GM19395 (cell line): Measurements from ENCODE around the gene CXCR5.

ENCODE experiments used
- ATAC-seq: cut with Tn5 transposase; IDR thresholded peaks from one replicate; pipeline ENCODE4 v1.9.1; 2021; ENCODE audit warnings: mild to moderate bottlenecking, moderate library complexity; ENCODE audit not compliant: unreplicated experiment

CXCR5 gene

DNA sequence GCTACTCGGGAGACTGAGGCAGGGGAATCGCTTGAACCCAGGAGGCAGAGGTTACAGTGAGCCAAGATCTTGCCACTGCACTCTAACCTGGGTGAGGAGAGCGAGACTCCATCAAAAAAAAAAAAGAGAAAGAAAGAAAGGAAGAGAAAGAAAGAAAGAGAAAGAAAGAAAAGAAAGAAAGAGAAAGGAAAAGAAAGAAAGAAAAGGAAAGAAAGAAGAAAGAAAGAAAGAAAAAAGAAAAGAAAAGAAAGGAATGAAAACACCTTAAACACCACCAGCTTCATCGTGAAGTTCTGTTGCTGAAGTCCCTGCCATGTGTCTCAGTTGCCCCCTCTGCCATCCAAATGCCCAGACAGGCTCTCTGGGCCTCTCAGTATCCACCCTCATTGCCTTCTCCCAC is 9.9 kb upstream of the CXCR5 start:
- no peak for ATAC-seq

- ATAC-seq = no peak
These were observed 7.4 kb upstream of the CXCR5 start for GRCh38 chr11:118876286-118876685.

- ATAC-seq = no peak
These were observed 6.1 kb upstream of the CXCR5 start for GRCh38 chr11:118877487-118878162.

- no peak for ATAC-seq
These were observed 5.5 kb upstream of the CXCR5 start for GRCh38 chr11:118878163-118878563.

DNA sequence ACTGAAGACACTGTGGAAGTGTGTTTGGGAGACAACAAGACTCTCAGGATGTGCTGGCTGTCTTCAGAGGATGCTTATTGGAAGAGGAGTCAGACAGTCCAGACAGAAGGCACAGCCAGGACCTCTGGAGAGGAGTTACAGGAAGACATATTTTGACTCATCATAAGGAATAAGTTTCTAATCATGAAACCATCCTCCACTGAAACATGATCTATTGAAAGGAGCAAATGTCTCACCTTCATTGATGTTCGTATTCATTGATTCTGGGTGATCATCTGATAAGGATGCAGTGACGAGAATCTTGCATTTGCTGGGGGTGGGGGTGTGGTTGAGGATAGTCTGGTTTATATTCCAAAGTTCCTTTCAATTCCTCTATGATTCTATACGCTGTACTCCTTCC is 2.5 kb upstream of the CXCR5 start:
- ATAC-seq = no peak

DNA sequence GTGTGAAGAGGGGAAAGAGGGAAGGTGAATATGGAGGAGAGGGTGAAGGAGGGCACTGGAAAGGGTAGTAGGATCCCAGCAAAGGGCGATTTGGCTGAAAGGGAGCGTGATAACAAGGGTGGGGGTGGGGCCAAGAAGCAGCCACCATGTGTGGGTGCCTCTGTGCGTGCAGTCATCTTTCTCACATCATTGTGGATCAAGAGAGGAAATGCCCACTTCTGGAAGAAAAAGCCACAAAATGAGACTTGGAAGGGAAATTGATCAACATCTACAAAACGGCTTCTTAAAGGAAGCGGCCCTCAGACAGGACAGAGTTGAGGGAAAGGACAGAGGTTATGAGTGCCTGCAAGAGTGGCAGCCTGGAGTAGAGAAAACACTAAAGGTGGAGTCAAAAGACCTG is 1.2 kb upstream of the CXCR5 start:
- no peak for ATAC-seq

DNA sequence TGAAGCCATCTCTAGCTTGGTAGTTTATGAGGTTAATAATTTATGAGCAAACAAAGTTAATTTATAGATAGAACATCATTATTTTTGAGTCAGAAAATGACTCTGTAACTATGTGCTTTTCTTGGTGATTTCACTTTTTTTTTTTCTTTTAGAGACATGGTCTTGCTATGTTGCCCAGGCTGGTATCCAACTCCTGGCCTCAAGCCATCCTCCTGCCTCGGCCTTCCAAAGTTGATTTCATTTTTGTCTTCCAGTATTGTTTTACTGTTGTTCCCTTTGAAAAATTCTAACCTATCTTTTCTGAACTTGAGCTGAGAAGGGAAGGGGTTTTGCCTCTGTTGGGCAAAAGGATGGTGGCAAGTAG is 706 bp upstream of the CXCR5 start:
- ATAC-seq = no peak

DNA sequence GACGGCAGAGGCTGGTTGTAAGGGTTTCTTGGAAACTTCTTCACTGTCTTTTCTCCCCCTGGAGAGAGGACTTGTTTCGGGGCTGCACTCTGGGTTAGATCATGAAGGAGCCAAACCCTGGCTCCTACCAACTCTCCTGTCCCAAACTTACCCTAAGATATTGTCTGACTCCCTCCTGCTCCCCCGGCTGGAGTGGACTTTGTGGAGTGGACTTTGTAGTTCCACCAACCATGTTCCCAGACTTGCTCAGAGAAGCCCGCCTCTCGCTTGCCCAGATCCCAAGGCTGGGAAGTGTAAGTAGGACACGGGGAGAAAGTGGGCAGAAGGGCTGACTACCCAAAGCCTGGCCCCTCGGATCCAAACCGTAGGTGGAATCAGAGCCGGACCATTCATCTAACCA is 1.2 kb downstream of the CXCR5 start:
- ATAC-seq = no peak

DNA sequence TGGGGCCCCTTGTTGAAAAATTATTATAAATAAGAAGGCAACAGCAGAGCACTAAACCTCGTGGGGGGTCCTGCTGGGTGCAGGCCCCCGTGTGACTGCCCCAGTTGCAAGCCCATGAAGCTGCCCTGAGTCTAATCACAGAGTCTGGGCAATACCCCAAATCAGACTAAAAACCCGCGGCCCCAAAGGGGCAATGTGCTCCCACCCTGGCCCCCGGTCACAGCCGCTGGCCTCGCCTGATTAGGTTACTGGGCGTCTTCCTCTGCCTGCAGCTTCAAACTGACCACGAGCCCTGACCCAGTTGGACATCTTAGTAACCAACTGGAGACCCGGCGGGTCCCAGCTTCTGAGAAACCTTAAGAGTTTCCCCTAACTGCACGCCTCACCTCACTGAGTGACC is 1.6 kb downstream of the CXCR5 start:
- ATAC-seq = no peak

DNA sequence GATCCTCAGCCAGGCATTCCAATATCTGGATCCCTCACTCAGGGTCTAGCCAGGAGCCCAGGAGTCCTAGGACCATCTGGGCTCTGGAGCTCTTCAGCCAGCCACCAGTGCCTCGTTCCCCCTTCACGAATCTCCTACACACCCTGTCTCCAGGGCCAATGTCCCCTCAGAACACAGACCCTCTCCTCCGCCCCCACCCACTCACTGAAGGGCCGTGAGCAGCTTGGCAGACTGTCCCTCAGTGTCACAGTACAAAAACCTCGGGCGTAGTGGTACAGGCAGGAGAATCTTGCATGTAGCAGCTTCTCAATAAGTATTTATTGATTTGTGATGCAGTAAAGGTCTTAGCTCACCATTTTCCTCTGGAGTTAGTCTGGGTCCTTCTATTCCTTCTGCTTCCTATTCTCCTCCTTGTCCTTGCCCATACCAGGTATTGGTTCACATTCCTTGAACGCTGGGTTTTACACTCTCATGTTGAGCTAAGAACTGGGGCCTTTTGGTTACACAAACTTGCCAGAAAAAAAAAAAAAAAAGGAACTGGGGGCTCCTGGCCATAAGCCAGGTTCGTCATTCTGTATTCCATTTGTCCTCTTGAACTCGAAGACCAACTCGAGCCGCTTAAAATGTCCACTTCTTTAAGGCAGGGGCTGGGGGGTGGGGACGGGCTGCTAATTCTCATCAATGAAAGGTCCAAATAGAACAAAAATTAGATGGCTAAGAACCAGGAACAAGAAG is 2.3 kb downstream of the CXCR5 start:
- no peak for ATAC-seq

DNA sequence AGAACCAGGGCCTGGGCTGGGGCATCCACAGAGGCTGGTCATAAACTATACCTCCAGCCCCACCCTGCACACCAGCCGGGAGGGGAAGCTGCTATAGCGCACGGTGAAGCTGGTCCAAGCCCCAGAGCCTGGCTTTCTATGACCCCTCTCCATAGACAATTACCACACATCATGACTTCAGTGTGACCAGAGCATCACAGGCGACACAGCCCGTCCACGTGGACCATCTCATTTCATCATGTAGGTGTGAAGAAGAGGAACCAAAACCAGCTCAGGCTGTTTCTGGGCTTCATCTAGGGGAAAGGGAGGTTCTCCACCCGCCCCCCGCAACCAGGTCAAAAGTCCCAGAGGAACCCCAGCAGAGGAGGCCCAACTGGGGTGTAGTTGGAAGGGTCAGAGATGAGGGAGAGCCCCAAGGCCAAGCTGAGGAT is 3.0 kb downstream of the CXCR5 start:
- ATAC-seq = no peak

GRCh38 chr11:118887206-118887605 is 3.5 kb downstream of the CXCR5 start:
- ATAC-seq = no peak

DNA sequence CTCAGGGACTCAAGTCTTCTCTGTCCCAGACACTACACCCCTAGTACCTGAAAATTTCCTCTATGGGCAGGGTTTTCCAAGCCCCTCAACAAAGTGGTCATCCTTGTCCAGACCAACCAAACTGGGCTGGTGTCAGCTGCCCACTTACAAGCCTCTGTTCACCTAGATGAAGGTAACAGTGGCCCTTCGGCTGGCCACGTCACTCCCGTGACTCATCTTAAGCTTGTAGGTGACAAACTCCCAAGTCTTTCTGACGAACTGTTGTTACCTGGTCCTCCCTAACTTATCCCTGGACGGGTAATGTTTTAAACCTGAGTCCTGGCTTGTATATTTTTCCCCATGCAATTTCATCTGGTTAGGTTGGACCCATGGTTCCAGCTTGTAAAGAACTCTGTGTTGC is 4.7 kb downstream of the CXCR5 start:
- no peak for ATAC-seq

DNA sequence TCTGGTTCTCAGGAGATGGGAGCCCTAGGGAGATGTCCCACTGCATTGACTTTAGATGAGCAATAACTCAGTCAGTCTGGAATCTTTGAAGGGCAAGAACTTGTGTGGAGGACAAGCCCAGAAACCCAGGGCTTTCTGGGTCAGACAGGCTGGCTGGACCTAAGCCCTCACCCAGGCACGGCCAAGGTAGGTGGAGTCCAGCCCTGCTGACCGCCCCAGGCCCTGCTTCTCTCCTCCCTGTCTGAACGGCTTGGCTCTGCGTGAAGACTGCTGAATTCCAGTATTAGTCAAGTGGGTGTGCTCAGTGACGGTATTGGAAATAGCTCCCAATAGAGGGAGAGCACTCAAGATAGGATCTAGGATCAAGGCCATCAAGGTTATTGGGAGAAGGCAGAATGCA is 6.1 kb downstream of the CXCR5 start:
- ATAC-seq = no peak

DNA sequence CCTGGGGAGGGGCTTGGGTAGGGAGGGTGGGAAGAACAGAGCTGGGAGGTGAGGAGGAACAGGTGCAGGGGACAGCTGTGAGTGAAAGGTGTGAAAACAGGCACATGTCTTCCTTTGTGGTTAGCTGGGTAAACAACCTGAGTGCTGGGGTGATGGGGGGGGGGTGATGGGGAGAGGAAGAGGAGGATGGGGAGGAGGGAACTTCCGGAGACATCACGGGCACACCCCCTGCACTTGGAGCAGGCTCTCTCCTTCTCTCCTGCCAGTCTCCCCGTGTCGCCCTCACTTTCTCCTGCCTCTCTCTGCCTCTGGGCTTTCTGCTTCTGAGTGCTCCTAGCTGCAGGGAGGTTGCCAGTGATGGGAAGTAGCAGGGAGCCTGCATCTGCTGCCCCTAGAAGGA is 8.8 kb downstream of the CXCR5 start:
- no peak for ATAC-seq

- ATAC-seq = no peak
These were observed 9.3 kb downstream of the CXCR5 start for GRCh38 chr11:118892964-118893363.

DNA sequence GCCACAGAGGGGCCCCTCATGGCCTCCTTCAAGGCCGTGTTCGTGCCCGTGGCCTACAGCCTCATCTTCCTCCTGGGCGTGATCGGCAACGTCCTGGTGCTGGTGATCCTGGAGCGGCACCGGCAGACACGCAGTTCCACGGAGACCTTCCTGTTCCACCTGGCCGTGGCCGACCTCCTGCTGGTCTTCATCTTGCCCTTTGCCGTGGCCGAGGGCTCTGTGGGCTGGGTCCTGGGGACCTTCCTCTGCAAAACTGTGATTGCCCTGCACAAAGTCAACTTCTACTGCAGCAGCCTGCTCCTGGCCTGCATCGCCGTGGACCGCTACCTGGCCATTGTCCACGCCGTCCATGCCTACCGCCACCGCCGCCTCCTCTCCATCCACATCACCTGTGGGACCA is 10.0 kb downstream of the CXCR5 start:
- ATAC-seq = no peak

- no peak for ATAC-seq
These were observed 10.5 kb downstream of the CXCR5 start for GRCh38 chr11:118894192-118894591.

- no peak for ATAC-seq
These were observed 11.7 kb downstream of the CXCR5 start for GRCh38 chr11:118895093-118896039.

- ATAC-seq = no peak
These were observed 12.8 kb downstream of the CXCR5 start for GRCh38 chr11:118896472-118896913.

DNA sequence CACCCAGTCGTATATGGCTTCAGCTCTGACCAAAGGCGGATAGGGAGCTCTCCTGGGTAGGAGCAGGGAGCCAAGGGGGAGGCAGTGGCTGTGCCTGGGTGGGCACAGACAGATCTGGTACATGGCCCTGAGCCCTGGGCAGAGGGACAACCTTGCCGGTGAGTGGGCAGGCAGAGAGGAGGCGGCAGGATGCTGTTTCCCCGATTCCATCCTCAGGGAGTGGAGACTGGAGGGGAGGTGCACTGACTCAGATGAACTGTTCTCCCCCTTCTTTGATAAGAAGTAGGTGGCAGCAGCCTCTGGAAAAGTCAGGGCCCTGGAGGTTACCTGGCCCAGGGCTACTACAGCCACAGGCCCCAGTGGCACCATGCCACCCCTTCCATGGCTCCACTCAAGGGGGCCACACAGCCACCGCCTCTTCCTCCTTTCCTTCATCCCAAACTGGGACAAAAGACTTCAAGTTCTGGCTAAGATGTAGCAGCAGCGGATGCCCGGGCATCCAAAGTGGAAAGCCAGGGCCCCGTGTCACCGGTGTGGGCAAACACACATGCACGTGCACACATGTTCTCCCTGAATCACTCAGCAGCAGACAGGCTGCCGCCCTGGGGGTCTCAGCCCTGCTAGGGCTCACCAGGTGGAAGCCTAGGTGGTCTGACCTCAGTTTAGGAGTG is 13.4 kb downstream of the CXCR5 start:
- ATAC-seq = no peak
